Subcutaneous abdominal adipose tissue (tissue), 5 donors: ENCODE measurements around the gene HAGHL.

Source experiments
- H3K27ac ChIP-seq: one replicate; pipeline ENCODE4 v1.7.0; 2013; ENCODE audit warnings: low read depth, mild to moderate bottlenecking, inconsistent platforms, low read length, moderate library complexity
- H3K27me3 ChIP-seq, 5 donors: one replicate each; pipeline ENCODE4 v1.7.0; 2013; ENCODE audit warnings: low read length in 5 of 5, inconsistent platforms in 1 of 5; ENCODE audit not compliant: control insufficient read depth in 5 of 5, insufficient read depth in 4 of 5
- H3K36me3 ChIP-seq, 5 donors: one replicate each; pipeline ENCODE4 v1.7.0; 2013; ENCODE audit warnings: low read length in 5 of 5; ENCODE audit not compliant: control insufficient read depth in 5 of 5, insufficient read depth in 5 of 5
- H3K4me1 ChIP-seq, 5 donors: one replicate each; pipeline ENCODE4 v1.7.0; 2013; ENCODE audit warnings: low read length in 5 of 5, mild to moderate bottlenecking in 3 of 5, moderate library complexity in 1 of 5; ENCODE audit not compliant: control insufficient read depth in 5 of 5, insufficient read depth in 5 of 5
- H3K4me3 ChIP-seq, 5 donors: one replicate each; pipeline ENCODE4 v1.7.0; 2013; ENCODE audit warnings: low read length in 5 of 5, low read depth in 1 of 5
- H3K9ac ChIP-seq, 5 donors: one replicate each; pipeline ENCODE4 v1.7.0; 2013; ENCODE audit warnings: low read length in 5 of 5, mild to moderate bottlenecking in 4 of 5, moderate library complexity in 3 of 5
- H3K9me3 ChIP-seq, 5 donors: one replicate each; pipeline ENCODE4 v1.7.0; 2013; ENCODE audit warnings: low read length in 5 of 5; ENCODE audit not compliant: control insufficient read depth in 5 of 5
- donor health status: healthy.
- donor health status: healthy.
- donor health status: healthy.
- donor health status: healthy.
- donor health status: healthy.

Gene HAGHL

GRCh38 chr16:714558-715476, 12.1 kb upstream of the HAGHL start, which contains the start of gene METRN:
Gene METRN, plus strand, starts transcription at chr16:715118. Its CDS starts 172 bp downstream, at chr16:715290.
- Histone ChIP-seq H3K9ac (peak within 1 kb of the TSS in 3 of 5 donors; percentile 21 to 59 (median 56)), H3K36me3 (no peaks in the 10 kb centered on the region), H3K4me3 (peak within 1 kb of the TSS in 4 of 5 donors; percentile 56 to 78 (median 70)), H3K27me3 (peaks cover 18 to 28% (median 22%) of the 10 kb centered on the region in 5 donors), H3K4me1 (peaks cover 0 to 28% (median 19%) of the 10 kb centered on the region in 5 donors), H3K9me3 (no peaks in the 10 kb centered on the region), H3K27ac (no peak within 1 kb of the TSS)

- H3K27me3 ChIP-seq: peaks cover 11 to 22% (median 14%) of the 10 kb centered on the region in 5 donors
- H3K9me3 ChIP-seq: no peaks in the 10 kb centered on the region
- peaks cover 0 to 36% (median 27%) of the 10 kb centered on the region in 5 donors for H3K4me1 ChIP-seq
- no peak overlapping the region for H3K27ac ChIP-seq
- H3K36me3 ChIP-seq: no peaks in the 10 kb centered on the region
- H3K9ac ChIP-seq: peak overlapping the region in 3 of 5 donors; percentile 21 to 59 (median 56)
- peak overlapping the region in 4 of 5 donors; percentile 56 to 78 (median 70) for H3K4me3 ChIP-seq
These were observed 11.3 kb upstream of the HAGHL start for GRCh38 chr16:715477-716199.

GRCh38 chr16:716200-716568, 10.7 kb upstream of the HAGHL start:
- Histone ChIP-seq H3K9ac (peak overlapping the region in 4 of 5 donors; percentile 10 to 59 (median 29)), H3K27ac (no peak overlapping the region), H3K36me3 (no peaks in the 10 kb centered on the region), H3K27me3 (peaks cover 6 to 16% (median 9%) of the 10 kb centered on the region in 5 donors), H3K9me3 (no peaks in the 10 kb centered on the region), H3K4me3 (peak overlapping the region in 3 of 5 donors; percentile 10 to 78 (median 68)), H3K4me1 (peaks cover 0 to 41% (median 29%) of the 10 kb centered on the region in 5 donors)

- Histone ChIP-seq H3K4me1 (peaks cover 0 to 48% (median 35%) of the 10 kb centered on the region in 5 donors), H3K27ac (no peak overlapping the region), H3K36me3 (no peaks in the 10 kb centered on the region), H3K9ac (no peak overlapping the region), H3K27me3 (peaks cover 4 to 12% (median 5%) of the 10 kb centered on the region in 5 donors), H3K4me3 (no peak overlapping the region), H3K9me3 (no peaks in the 10 kb centered on the region)
These were observed 10.1 kb upstream of the HAGHL start for GRCh38 chr16:716768-717325.

- no peaks in the 10 kb centered on the region for H3K9me3 ChIP-seq
- H3K4me1 ChIP-seq: peaks cover 0 to 53% (median 38%) of the 10 kb centered on the region in 5 donors
- H3K9ac ChIP-seq: no peak overlapping the region
- no peak overlapping the region for H3K4me3 ChIP-seq
- H3K27ac ChIP-seq: no peak overlapping the region
- H3K36me3 ChIP-seq: no peaks in the 10 kb centered on the region
- peaks cover 4 to 12% (median 5%) of the 10 kb centered on the region in 5 donors for H3K27me3 ChIP-seq
These were observed 9.3 kb upstream of the HAGHL start for GRCh38 chr16:717450-718245.

GRCh38 chr16:718389-718788, 8.5 kb upstream of the HAGHL start:
- no peaks in the 10 kb centered on the region for H3K9me3 ChIP-seq
- no peaks in the 10 kb centered on the region for H3K36me3 ChIP-seq
- peaks cover 4 to 12% (median 5%) of the 10 kb centered on the region in 5 donors for H3K27me3 ChIP-seq
- peaks cover 0 to 53% (median 38%) of the 10 kb centered on the region in 5 donors for H3K4me1 ChIP-seq
- H3K27ac ChIP-seq: no peak overlapping the region
- no peak overlapping the region for H3K4me3 ChIP-seq
- no peak overlapping the region for H3K9ac ChIP-seq

GRCh38 chr16:718922-719321, 8.0 kb upstream of the HAGHL start:
- Histone ChIP-seq H3K4me3 (no peak overlapping the region), H3K9me3 (no peaks in the 10 kb centered on the region), H3K36me3 (no peaks in the 10 kb centered on the region), H3K9ac (no peak overlapping the region), H3K27ac (no peak overlapping the region), H3K27me3 (peaks cover 4 to 12% (median 5%) of the 10 kb centered on the region in 5 donors), H3K4me1 (peaks cover 0 to 52% (median 37%) of the 10 kb centered on the region in 5 donors)

- H3K4me1 ChIP-seq: peaks cover 0 to 43% (median 33%) of the 10 kb centered on the region in 5 donors
- no peaks in the 10 kb centered on the region for H3K36me3 ChIP-seq
- H3K27me3 ChIP-seq: peaks cover 4 to 12% (median 8%) of the 10 kb centered on the region in 5 donors
- H3K9me3 ChIP-seq: no peaks in the 10 kb centered on the region
- no peak overlapping the region for H3K27ac ChIP-seq
- H3K4me3 ChIP-seq: peak overlapping the region; percentile 50 to 85 (median 72)
- peak overlapping the region in 3 of 5 donors; percentile 68 to 87 (median 68) for H3K9ac ChIP-seq
These were observed 7.0 kb upstream of the HAGHL start for GRCh38 chr16:719815-720446.
